ENCODE measurements around the gene KIF26B.

Gene KIF26B

GRCh38 chr1:245542365-245542764 is 387.6 kb downstream of the KIF26B start:
- DNase-seq, result no peak

DNA sequence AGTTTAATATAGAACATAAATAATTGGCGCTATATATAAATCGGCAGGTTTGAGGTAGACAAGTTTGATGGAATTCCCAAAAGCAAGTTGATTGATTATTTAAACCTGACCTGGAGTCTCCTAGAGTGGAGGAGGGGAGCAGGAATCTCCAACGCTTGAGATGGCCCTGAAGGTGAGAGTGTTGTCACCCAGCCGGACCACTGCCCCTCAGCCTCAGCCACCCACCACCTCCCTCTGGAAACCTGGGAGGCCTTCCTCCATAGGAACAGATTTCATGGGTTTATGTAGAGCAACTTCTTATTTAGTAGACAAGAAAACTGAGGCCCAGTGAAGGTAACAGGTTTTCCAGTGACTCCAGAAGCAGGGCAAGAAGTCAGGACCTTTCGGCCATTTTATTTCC is 389.5 kb downstream of the KIF26B start:
- no peak for DNase-seq

GRCh38 chr1:245546875-245547274 is 392.1 kb downstream of the KIF26B start:
- DNase-seq, result no peak

- no peak for DNase-seq
Observed at GRCh38 chr1:245549996-245550719, 395.4 kb downstream of the KIF26B start.

DNA sequence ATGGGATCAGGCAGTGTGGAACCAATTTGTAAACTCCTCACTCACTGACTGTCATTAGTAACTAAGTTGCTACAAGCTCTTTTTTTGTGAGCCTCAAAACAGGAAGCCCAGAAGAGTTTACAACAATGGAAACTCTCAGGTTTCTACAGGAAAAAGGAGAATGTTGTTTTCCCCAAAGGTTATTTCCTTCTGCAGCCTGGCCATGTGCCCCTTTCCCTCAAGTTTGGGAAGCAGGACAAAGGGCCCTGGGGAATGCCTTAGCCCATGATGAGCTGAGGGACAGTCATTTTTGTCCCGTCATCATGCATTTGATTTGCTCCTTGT is 395.9 kb downstream of the KIF26B start:
- DNase-seq, result no peak

GRCh38 chr1:245551536-245551935 is 396.8 kb downstream of the KIF26B start:
- DNase-seq, result no peak

DNA sequence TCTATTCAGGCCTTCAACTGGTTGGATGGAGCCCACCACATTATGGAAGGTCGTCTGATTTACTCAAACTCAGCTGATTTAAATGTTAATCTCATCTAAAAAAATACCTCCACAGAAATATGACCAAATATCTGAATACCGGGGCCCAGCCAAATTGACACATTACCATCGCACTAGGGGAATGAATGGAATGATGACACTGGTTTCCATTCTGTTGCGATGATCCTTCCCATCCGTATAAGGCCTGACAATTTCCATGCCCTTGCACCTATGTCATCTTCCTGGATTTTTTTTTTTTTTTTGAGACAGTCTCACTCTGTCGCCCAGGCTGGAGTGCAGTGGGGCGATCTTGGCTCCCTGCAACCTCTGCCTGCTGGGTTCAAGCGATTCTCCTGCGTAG is 397.5 kb downstream of the KIF26B start:
- DNase-seq, result no peak

DNA sequence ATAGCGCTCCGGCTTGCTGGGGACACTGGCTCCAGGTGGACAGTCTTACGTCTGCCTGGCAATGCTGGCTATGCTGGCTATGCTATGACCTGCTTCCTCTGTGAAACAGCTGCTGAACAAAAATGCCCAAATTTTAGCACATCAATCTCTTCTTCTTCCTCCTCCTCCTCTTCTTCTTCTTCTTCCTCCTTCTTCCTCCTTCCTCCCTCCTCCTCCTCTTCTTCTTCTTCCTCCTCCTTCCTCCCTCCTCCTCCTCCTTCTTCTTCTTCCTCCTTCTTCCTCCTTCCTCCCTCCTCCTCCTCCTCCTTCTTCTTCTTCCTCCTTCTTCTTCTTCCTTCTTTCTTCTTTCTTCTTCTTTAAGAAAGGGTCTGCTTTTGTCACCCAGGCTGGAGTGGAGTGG is 401.3 kb downstream of the KIF26B start:
- no peak for DNase-seq

GRCh38 chr1:245558069-245558468 is 403.3 kb downstream of the KIF26B start:
- no peak for DNase-seq

DNA sequence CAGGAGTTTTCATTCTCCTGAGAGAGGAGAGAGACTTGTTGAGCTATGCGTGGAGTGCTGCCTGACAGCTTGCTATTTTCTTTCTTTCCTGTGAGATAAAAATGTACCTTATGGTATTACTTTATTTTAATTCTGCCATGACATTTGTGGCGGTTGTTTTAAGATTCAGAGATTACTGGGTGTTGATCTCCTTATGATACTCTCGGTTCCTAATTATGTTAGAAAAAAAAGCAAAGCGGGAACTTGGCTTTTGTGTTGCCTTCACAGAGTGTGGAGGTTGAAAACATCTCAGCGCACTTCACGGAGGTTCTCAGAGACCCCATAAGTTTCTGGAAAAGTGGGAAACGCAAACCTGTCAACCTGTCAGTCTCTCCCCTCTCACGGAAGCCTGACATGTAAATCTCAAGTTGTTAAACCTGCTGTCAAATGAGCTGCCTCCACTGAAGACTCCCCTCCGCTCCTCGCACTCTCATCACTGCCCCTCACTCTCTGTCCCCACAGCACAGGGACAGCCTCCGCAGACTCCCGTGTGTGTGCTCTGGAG is 405.6 kb downstream of the KIF26B start:
- DNase-seq, result no peak

GRCh38 chr1:245561665-245562234 is 407.0 kb downstream of the KIF26B start:
- DNase-seq, result no peak

DNA sequence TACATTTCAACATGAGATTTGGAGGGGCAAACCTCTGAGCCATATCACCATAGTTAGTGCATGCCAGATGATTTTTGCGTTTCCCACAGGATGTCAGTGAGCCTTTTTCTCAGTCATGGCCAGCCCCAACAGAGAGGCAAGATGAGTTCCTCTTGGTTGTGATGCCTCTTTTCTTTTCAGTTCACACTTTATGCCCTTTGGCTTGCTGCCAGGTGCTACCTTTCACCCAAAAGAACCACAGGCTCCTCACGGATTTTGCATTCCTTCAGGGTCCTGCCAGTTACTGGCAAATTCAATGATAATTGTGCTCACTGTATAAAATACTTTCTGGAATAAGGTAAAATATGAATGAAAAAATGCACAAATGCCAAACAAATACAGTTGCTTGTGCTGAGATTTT is 411.3 kb downstream of the KIF26B start:
- no peak for DNase-seq

DNA sequence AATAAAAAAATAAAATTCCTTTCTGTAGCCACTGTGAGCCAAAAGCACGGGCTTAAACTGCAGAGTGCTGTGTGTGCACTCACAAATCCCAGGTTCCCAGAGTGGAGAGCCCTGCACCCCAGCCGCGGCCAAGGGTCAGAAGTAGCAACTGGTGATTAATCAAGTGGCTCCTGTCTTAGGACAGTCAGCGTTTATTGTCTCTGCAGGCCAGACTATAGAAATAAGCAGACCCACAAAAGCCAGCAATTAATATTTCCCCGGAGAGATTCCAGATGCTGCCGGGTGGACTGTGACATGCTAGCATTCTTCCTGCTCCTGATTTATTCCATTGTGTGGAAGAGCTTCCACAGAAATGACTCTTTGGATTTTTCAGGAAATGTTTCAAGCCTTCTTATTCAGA is 412.2 kb downstream of the KIF26B start:
- DNase-seq, result no peak

DNA sequence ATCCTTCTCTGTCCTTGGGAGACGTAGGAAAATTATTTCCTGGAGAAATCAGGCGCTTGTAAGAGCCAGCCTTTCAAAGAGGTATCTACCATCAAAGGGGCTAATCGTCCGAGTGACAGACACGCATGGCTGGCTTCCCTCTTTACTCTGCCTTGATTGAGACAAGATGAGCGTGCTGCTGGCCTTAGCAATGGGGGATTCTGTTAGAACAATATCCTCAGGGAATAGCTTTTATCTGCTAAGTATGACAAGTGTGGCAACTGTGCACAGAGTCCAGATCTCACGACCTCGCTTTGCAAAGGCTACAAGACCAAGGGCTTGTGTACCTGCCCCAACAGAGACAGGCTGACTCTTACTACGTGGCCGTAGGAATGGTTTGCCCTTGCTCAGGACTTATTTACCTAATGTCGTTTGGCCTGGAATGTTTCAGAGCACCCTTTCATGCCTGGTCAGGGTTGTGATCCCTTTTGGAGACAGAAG is 417.1 kb downstream of the KIF26B start:
- no peak for DNase-seq

DNA sequence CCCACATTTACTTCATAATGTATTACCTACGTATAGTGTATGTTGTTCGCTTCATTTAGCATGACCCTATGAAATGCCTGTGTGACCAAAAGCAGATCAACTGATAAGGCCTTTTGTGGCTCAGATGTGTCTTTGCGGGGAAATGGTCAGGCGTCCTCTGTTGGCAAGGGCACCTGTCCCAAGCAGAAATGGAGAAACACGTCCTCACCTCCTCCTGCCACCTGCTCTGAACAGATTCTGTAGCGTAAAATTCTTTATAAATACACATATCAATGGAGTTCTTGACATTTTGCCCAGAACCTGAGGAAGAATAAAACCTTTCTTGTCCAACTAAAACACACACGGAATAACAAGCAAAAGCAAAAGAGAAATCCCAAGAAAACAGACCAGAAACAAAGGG is 417.9 kb downstream of the KIF26B start:
- DNase-seq, result no peak

GRCh38 chr1:245575710-245576109 is 420.9 kb downstream of the KIF26B start:
- no peak for DNase-seq

DNA sequence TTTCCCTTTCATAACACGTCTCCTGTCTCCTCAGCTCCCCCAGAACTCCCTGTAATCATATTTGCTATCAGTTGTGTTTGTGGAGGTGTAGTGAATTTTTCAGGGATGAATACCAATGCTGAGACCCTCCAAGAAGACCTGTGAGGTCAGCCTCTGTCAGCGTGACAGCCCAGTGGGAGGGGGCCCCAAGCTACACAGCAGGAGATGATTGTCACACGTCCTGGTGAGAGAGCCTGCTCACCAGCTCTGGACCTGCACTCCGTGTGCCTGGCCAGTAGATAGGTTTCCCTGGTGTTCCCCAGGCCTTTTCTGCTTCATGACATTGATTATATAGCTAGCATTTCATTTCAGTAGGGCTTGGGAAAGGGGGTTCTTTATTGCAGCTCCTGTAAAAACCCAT is 421.5 kb downstream of the KIF26B start:
- no peak for DNase-seq

GRCh38 chr1:245577191-245578157 is 422.7 kb downstream of the KIF26B start:
- no peak for DNase-seq

- DNase-seq, result no peak
Observed at GRCh38 chr1:245578308-245578707, 423.5 kb downstream of the KIF26B start.

- DNase-seq, result no peak
Observed at GRCh38 chr1:245578771-245579170, 424.0 kb downstream of the KIF26B start.

GRCh38 chr1:245579881-245580280 is 425.1 kb downstream of the KIF26B start:
- DNase-seq, result no peak

- no peak for DNase-seq
Observed at GRCh38 chr1:245580651-245581050, 425.9 kb downstream of the KIF26B start.

- no peak for DNase-seq
Observed at GRCh38 chr1:245582026-245582425, 427.2 kb downstream of the KIF26B start.

- no peak for DNase-seq
Observed at GRCh38 chr1:245583081-245583480, 428.3 kb downstream of the KIF26B start.
